ENCODE measurements around the gene HM13.
"Not testable (repeated sequence)": the region's sequence is repeated elsewhere in the genome, so short reads cannot be mapped to it uniquely, and the experiment has no call there.

Gene HM13

GRCh38 chr20:31606804-31607639, 92.8 kb downstream of the HM13 start:
- no peak for DNase-seq (ENCODE audit: low read depth, low spot score)

GRCh38 chr20:31607640-31608250, 93.5 kb downstream of the HM13 start:
- no peak for DNase-seq (ENCODE audit: low read depth, low spot score)

- DNase-seq (ENCODE audit: low read depth, low spot score) = no peak
Measured at GRCh38 chr20:31608251-31608945, 94.2 kb downstream of the HM13 start.

- not testable (repeated sequence) for DNase-seq (ENCODE audit: low read depth, low spot score)
Measured at GRCh38 chr20:31612271-31612640, 98.0 kb downstream of the HM13 start.

GRCh38 chr20:31615416-31615815, 101.2 kb downstream of the HM13 start:
- DNase-seq (ENCODE audit: low read depth, low spot score) = no peak

GRCh38 chr20:31617432-31618104, 103.3 kb downstream of the HM13 start:
- no peak for DNase-seq (ENCODE audit: low read depth, low spot score)
